ENCODE data around the gene CCR5AS.

Gene CCR5AS

DNA sequence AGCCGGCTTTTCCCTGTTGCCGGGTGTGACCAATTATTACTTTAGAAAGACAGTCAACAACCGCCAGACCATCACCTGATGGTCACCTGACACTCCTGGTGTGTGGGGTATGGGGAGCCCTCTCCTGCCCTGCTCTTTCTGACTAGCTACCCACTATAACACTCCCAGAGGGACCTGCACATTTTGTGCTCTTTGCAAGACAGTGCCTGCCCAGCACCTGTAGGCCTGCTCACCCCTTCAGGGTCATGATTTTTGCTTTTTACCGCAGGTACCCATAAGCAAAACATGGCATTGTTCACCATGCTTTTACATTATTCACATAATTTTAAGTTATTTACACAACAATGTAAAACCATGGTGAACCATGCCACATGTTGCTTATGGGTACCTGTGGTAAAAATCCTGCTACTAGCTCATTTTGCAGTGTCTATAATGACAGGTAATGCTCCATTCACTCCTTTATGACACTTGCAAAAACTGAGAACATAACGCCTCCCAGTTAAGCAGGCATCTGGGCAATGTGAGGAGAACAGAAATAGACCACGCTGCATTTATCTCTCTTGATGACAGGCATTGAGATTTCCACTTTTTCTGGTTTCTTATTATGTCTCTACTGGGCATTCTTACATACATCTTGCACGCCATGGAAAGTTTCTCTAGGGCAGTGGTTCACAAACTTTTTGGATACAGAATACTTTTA lies 10.1 kb upstream of the CCR5AS start:
- H3K36me3 ChIP-seq = no peaks in the 10 kb centered on the region
- no peaks in the 10 kb centered on the region for H3K9me3 ChIP-seq
- no peak for TF ChIP-seq Cebpa-rat (IDR thresholded peaks at IDR 0.05)
- no peaks in the 10 kb centered on the region for H4K20me1 ChIP-seq
- H3K4me2 ChIP-seq = peak overlapping the region; percentile 63
- no peak overlapping the region for H3K4me3 ChIP-seq
- peak overlapping the region; percentile 45; the same call in 1 of the 2 replicates for H3K27ac ChIP-seq
- no peaks in the 10 kb centered on the region for H3K27me3 ChIP-seq
- H3K4me1 ChIP-seq = peaks cover 36% of the 10 kb centered on the region
- H3K9ac ChIP-seq = 0 out of 2 replicates have a peak overlapping the region, but pooled peaks have one; percentile 7

GRCh38 chr3:46416125-46416810 lies 9.4 kb upstream of the CCR5AS start:
- peak overlapping the region; percentile 45; the same call in 1 of the 2 replicates for H3K27ac ChIP-seq
- no peak overlapping the region for H3K4me3 ChIP-seq
- no peak for TF ChIP-seq Cebpa-rat (IDR thresholded peaks at IDR 0.05)
- peak overlapping the region; percentile 63 for H3K4me2 ChIP-seq
- peaks cover 36% of the 10 kb centered on the region for H3K4me1 ChIP-seq
- H3K9me3 ChIP-seq = no peaks in the 10 kb centered on the region
- 0 out of 2 replicates have a peak overlapping the region, but pooled peaks have one; percentile 7 for H3K9ac ChIP-seq
- H3K27me3 ChIP-seq = no peaks in the 10 kb centered on the region
- H4K20me1 ChIP-seq = no peaks in the 10 kb centered on the region
- H3K36me3 ChIP-seq = no peaks in the 10 kb centered on the region

- H3K9me3 ChIP-seq = no peaks in the 10 kb centered on the region
- H3K4me1 ChIP-seq = peaks cover 36% of the 10 kb centered on the region
- H4K20me1 ChIP-seq = no peaks in the 10 kb centered on the region
- no peak overlapping the region for H3K4me3 ChIP-seq
- H3K4me2 ChIP-seq = no peak overlapping the region
- no peaks in the 10 kb centered on the region for H3K36me3 ChIP-seq
- no peak for TF ChIP-seq Cebpa-rat (IDR thresholded peaks at IDR 0.05)
- H3K9ac ChIP-seq = no peak overlapping the region
- no peaks in the 10 kb centered on the region for H3K27me3 ChIP-seq
- H3K27ac ChIP-seq = no peak overlapping the region
Measured at GRCh38 chr3:46414739-46415138, 7.9 kb upstream of the CCR5AS start.

DNA sequence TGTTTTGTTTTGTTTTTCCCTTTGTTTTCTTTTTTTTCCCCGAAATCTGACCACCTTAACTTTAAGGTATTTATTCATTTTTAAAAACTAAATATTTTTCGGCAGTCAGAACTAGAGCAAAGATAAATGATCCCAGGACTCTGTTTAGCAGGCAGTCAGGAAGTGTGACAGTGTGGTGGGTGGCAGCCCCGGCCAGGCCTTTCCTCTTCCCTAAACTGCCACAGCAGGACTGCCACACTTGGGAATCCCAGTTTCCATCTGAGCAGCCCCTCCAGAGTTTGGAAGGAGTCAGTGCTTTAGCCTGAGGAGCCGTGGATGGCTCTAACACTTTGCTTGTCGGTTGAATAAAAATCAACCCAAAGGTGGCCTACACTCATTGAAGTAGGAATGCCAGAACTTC lies 7.1 kb upstream of the CCR5AS start:
- Histone ChIP-seq H3K4me2 (peak overlapping the region; percentile 7), H3K9me3 (no peaks in the 10 kb centered on the region), H3K36me3 (no peaks in the 10 kb centered on the region), H3K27me3 (no peaks in the 10 kb centered on the region), H3K4me1 (peaks cover 36% of the 10 kb centered on the region), H4K20me1 (no peaks in the 10 kb centered on the region), H3K4me3 (no peak overlapping the region), H3K27ac (no peak overlapping the region), H3K9ac (no peak overlapping the region)
- no peak for TF ChIP-seq Cebpa-rat (IDR thresholded peaks at IDR 0.05)

DNA sequence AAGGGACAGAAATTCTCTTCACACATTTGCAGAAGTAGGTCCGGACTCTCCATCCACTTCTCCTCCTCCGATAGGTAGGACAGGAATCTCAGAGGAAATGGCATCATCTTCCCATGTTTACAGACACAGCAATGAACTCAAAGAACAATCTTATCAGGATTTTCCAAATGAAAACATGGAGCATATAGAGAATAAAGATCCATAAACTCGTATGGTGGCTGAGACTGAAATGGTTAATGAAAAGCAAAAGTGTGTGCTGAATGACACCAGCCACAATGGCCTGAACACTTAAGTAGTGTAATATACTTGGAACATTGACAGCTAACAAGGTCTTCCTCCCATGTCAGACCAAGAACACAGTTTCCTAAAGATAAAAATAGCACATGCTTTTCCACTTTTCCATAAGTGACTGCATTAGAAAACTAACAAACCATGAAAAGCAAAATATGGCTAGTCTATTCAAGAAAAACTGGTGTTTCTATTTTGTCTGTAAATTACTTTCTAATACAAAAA lies 6.0 kb upstream of the CCR5AS start:
- H3K36me3 ChIP-seq = no peaks in the 10 kb centered on the region
- H4K20me1 ChIP-seq = no peaks in the 10 kb centered on the region
- no peak for TF ChIP-seq Cebpa-rat (IDR thresholded peaks at IDR 0.05)
- H3K27me3 ChIP-seq = no peaks in the 10 kb centered on the region
- H3K4me1 ChIP-seq = peaks cover 46% of the 10 kb centered on the region
- H3K4me3 ChIP-seq = no peak overlapping the region
- no peaks in the 10 kb centered on the region for H3K9me3 ChIP-seq
- H3K27ac ChIP-seq = no peak overlapping the region
- H3K4me2 ChIP-seq = peak overlapping the region; percentile 7; the same call in 1 of the 2 replicates
- H3K9ac ChIP-seq = no peak overlapping the region

DNA sequence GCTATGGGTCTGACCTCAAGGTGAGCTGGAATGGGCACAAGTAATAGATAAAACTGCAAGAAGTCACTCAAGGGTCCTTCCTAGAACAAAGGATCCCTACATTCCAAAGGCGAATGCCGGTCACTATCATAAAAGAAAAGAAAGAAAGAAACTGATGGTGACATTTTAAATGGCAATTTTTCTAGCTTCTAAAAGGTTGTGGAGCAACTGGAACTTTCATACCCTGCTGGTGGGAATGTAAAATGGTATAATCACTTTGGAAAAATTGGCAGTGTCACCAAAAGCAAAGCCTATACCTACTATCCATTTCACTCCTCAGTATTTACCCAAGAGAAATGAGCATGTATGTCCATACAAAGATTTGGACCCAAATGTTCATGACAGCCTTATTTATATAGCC lies 4.4 kb upstream of the CCR5AS start:
- H3K9me3 ChIP-seq = no peaks in the 10 kb centered on the region
- H3K4me2 ChIP-seq = no peak overlapping the region
- H3K4me1 ChIP-seq = peaks cover 50% of the 10 kb centered on the region
- H3K4me3 ChIP-seq = no peak overlapping the region
- no peak overlapping the region for H3K9ac ChIP-seq
- no peak for TF ChIP-seq Cebpa-rat (IDR thresholded peaks at IDR 0.05)
- H3K36me3 ChIP-seq = no peaks in the 10 kb centered on the region
- H4K20me1 ChIP-seq = no peaks in the 10 kb centered on the region
- H3K27ac ChIP-seq = no peak overlapping the region
- no peaks in the 10 kb centered on the region for H3K27me3 ChIP-seq

DNA sequence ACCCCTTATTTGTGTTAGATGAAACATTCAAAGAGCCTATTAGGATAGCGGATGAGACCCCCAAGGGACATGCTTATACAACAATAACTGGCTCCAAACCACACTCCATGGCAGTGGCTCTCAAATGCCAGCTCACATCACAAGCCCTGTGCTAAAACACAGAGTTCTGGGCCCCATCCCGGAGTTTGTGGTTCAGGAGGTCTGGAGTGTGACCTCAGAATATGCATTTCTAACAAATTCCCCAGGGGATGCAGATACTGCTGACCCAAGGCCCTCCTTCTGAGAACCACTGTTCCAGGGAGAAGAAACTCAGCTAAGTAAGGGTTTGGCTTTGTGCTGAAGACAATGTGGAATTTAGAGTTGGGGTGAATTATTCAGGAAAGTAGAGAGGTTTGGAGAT lies 3.8 kb upstream of the CCR5AS start:
- Histone ChIP-seq H4K20me1 (no peaks in the 10 kb centered on the region), H3K9me3 (no peaks in the 10 kb centered on the region), H3K36me3 (no peaks in the 10 kb centered on the region), H3K27me3 (no peaks in the 10 kb centered on the region), H3K4me1 (peaks cover 50% of the 10 kb centered on the region), H3K4me3 (no peak overlapping the region), H3K9ac (no peak overlapping the region), H3K27ac (no peak overlapping the region), H3K4me2 (no peak overlapping the region)
- no peak for TF ChIP-seq Cebpa-rat (IDR thresholded peaks at IDR 0.05)

DNA sequence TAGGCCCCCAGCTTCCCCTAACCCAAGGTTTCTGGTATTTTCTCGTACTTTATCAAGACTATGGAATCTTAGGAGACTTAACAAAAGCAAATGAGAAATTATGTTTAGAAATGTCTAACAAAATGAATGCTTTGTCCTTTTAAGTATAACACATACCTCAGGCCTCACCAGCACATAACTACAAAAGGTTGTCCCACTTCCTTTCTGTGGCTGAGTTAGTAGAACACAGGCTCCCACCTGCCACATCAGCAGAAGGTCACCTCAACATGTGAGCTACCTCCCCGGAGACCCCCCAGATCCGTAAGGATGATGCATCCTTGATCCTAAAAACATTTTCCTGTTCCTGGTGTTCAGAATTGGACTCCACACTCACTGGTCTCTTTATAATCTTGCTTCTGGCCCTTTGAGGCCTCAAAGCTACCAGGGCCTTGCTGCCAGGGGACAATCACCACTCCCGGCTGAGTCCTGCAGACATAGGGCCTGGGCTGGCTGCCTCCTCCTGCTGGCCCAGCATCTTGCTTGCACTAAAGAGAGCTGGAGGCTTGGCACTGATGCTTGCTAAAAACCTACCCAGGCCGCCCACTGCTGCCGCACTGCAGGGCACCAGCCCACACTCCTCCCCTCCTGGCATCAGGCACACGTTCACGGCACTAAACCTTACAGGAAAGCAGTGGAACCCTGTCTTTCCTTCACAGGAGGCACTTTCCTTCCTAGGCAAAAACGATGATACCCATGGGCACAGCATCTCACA lies 3.0 kb upstream of the CCR5AS start:
- H3K9ac ChIP-seq = no peak overlapping the region
- H3K4me3 ChIP-seq = no peak overlapping the region
- no peak for TF ChIP-seq Cebpa-rat (IDR thresholded peaks at IDR 0.05)
- no peaks in the 10 kb centered on the region for H3K36me3 ChIP-seq
- H4K20me1 ChIP-seq = no peaks in the 10 kb centered on the region
- peaks cover 55% of the 10 kb centered on the region for H3K4me1 ChIP-seq
- H3K9me3 ChIP-seq = no peaks in the 10 kb centered on the region
- no peaks in the 10 kb centered on the region for H3K27me3 ChIP-seq
- no peak overlapping the region for H3K4me2 ChIP-seq
- H3K27ac ChIP-seq = no peak overlapping the region

GRCh38 chr3:46408853-46409252 lies 2.0 kb upstream of the CCR5AS start:
- Histone ChIP-seq H3K36me3 (no peaks in the 10 kb centered on the region), H3K27me3 (no peaks in the 10 kb centered on the region), H3K4me2 (peak overlapping the region; percentile 91; the same call in 1 of the 2 replicates), H3K9me3 (no peaks in the 10 kb centered on the region), H3K4me1 (peaks cover 53% of the 10 kb centered on the region), H3K9ac (no peak overlapping the region), H3K27ac (no peak overlapping the region), H3K4me3 (no peak overlapping the region), H4K20me1 (no peaks in the 10 kb centered on the region)
- no peak for TF ChIP-seq Cebpa-rat (IDR thresholded peaks at IDR 0.05)
